HG03439 (cell line): Measurements from ENCODE around the gene MXD3.
"Not testable (repeated sequence)": the region's sequence is repeated elsewhere in the genome, so short reads cannot be mapped to it uniquely, and the experiment has no call there.

ENCODE experiments used
- ATAC-seq: cut with Tn5 transposase; IDR thresholded peaks from one replicate; pipeline ENCODE4 v1.9.1; 2021; ENCODE audit warnings: mild to moderate bottlenecking, moderate library complexity; ENCODE audit not compliant: unreplicated experiment

MXD3 gene

GRCh38 chr5:177270653-177271052 lies 41.0 kb downstream of the MXD3 start:
- ATAC-seq = no peak

- no peak for ATAC-seq
Measured at GRCh38 chr5:177269976-177270375, 41.7 kb downstream of the MXD3 start.

GRCh38 chr5:177269232-177269895 lies 42.3 kb downstream of the MXD3 start:
- no peak for ATAC-seq

- ATAC-seq = no peak
Measured at GRCh38 chr5:177265395-177265794, 46.3 kb downstream of the MXD3 start.

GRCh38 chr5:177264178-177264577 lies 47.5 kb downstream of the MXD3 start:
- no peak for ATAC-seq

- ATAC-seq = no peak
Measured at GRCh38 chr5:177261510-177261909, 50.2 kb downstream of the MXD3 start.

- no peak for ATAC-seq
Measured at GRCh38 chr5:177260961-177261360, 50.7 kb downstream of the MXD3 start.

- ATAC-seq = not testable (repeated sequence)
Measured at GRCh38 chr5:177258711-177259110, 53.0 kb downstream of the MXD3 start.
